Lower leg skin (tissue), 4 donors: ENCODE results near the gene VPREB3. TPM values are rescaled to one million over a fixed set of nuclear protein-coding genes. Genes with fewer than 3 reads are reported as not detected.

Experiments used
- DNase-seq, 2 donors: peaks; one replicate each; pipeline ENCODE4 v3.0.0-alpha.2; 2019; ENCODE audit warnings: low spot score in 2 of 2
- H3K4me3 ChIP-seq: fragments of 200-600 bp; sonication (generic); 2 replicates; pipeline ENCODE4 v1.5.1; 2017; ENCODE audit warnings: mild to moderate bottlenecking, low read depth; ENCODE audit not compliant: poor library complexity, severe bottlenecking
- POLR2A ChIP-seq, 2 donors: fragments of 450-650 bp; IDR thresholded peaks; one replicate each; pipeline ENCODE4 v1.6.1; 2016 to 2017; ENCODE audit warnings: antibody characterized with exemption in 2 of 2, mild to moderate bottlenecking in 1 of 2, moderate library complexity in 1 of 2
- WGBS, 2 donors: methylation state at CpG; one replicate each; pipeline ENCODE4 v1.1.5; 2018; 5-methylcytosine and 5-hydroxymethylcytosine counted together
- intact Hi-C: fragments of 100-400 bp; cut with DNase I; formaldehyde crosslinking; loops from one replicate; pipeline ENCODE4 v1.15.0; 2023; ENCODE audit warnings: low total_unique reads
- total RNA-seq, 4 donors: library from RNA; depleted of rRNA; stranded (reverse); fragments of >200 nt; gene quantifications; one replicate each; pipeline ENCODE4 v1.1.0, GENCODE V29; 2016
- TF ChIP-seq, protein P1 (sequence below), 3 donors: fragments of 450-650 bp; IDR thresholded peaks; one replicate each; pipeline ENCODE4 v1.5.1; 2016; ENCODE audit warnings: antibody characterized with exemption in 3 of 3, mild to moderate bottlenecking in 3 of 3, moderate library complexity in 2 of 3

The VPREB3 gene
- total RNA-seq, 4 donors from 2014 or later = not detected

DNA sequence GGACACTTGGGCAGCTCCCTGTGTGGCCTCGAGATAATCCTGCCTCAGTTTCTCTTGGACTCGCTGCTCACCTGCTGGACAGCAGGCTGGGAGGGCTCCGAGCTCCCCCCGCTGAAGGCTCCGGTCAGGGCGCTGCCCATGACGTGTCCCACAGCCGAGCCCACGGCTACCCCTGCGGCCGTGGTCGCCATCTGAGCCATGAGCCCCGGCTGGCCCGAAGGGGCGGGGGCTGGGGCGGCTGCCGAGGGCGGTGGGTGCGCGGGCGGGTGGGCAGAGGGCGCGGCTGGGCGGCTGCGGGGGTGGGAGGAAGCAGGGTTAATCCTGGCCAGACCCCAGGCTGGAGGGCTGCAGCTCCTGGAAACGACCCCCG is 13.1 kb upstream of the VPREB3 start:
- WGBS, 2 donors = no CpG with 5 or more reads among the region's 27 CpGs
- intact Hi-C loops = loop anchor here (5.0 kb wide), 1 partner anchor 85 kb away; no protein-coding TSS in a partner anchor
- no peak for TF ChIP-seq POLR2A (IDR thresholded peaks at IDR 0.05)
- TF ChIP-seq, protein P1, sequence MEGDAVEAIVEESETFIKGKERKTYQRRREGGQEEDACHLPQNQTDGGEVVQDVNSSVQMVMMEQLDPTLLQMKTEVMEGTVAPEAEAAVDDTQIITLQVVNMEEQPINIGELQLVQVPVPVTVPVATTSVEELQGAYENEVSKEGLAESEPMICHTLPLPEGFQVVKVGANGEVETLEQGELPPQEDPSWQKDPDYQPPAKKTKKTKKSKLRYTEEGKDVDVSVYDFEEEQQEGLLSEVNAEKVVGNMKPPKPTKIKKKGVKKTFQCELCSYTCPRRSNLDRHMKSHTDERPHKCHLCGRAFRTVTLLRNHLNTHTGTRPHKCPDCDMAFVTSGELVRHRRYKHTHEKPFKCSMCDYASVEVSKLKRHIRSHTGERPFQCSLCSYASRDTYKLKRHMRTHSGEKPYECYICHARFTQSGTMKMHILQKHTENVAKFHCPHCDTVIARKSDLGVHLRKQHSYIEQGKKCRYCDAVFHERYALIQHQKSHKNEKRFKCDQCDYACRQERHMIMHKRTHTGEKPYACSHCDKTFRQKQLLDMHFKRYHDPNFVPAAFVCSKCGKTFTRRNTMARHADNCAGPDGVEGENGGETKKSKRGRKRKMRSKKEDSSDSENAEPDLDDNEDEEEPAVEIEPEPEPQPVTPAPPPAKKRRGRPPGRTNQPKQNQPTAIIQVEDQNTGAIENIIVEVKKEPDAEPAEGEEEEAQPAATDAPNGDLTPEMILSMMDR (IDR thresholded peaks at IDR 0.05) = no peak
- DNase-seq = no peak
- peak overlapping the region; percentile 51 for H3K4me3 ChIP-seq

DNA sequence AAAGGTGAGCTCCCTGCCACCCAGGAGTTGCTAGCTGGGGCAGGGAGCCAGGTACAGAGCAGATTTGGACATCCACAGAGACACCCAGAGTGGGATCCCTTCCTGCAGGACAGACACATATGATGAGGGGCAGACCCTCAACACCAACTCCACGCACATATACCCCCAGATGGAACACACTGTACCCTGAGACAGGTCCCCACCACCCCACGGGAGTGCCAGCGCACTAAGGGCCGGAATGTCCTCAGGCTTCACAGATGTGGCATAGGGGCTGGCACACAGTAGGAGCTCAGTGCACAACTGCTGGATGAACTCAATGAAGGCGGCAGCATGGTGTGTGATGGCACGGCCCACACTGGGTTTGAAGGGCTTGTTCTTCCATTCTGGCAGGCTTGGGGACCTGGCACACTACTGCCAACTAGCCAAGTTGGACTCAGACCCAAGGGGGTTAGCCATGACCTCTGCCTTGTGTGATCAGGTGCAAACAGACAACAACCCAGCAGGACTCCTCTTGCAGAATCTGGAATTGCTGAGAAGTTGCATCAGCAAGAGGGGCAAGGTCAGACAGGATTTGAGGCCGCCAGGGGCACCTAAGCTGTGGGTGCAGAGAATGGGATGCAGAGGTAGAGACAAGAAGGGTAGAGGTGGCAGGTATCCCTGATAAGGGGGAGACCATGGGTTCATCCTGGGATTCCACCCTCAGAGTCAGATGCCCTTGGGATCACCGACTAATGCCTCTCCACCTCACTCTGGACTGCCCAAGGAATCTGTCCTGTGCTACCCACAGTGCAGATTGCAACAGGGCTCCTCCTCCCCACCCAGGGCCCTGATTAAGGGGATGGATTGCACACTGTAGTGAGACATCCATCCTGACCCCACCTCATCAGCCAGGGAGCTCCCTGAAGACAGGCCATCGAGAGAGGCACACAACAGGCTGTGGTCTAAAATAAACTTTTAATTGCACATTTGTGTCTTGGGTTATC is 11.0 kb upstream of the VPREB3 start:
- intact Hi-C loops = loop anchor here (5.0 kb wide), 1 partner anchor 87 kb away; no protein-coding TSS in a partner anchor
- no peak for DNase-seq
- TF ChIP-seq, protein P1 (IDR thresholded peaks at IDR 0.05) = no peak
- no peak for TF ChIP-seq POLR2A (IDR thresholded peaks at IDR 0.05)
- WGBS, 2 donors = 91 to 96% methylated on average over 6 to 9 of the region's 9 CpGs
- no peak overlapping the region for H3K4me3 ChIP-seq

DNA sequence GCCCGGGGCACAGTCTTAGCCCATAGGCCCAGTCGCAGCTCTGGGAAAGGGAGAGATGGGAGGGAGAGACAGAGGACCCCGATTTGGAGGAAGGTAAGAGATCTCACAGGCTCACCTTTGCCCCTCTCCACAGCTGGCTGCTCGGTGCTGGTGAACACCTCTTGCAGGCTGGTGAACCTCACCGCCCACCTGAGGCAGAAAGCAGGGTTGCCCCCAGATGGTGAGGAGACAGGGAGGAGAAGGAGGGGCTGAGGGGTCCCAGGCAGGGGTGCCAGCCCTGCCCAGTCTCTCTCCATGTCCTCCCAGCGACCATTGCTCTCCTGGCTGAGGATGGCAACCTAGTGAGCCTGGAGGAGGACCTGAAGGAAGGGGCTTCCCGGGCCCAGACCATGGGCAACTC is 9.7 kb upstream of the VPREB3 start:
- DNase-seq = no peak
- intact Hi-C loops = no loop called here
- TF ChIP-seq POLR2A (IDR thresholded peaks at IDR 0.05) = no peak
- TF ChIP-seq, protein P1 (IDR thresholded peaks at IDR 0.05) = no peak
- H3K4me3 ChIP-seq = no peak overlapping the region
- WGBS, 2 donors = 70 to 75% methylated on average over 7 of the region's 7 CpGs

DNA sequence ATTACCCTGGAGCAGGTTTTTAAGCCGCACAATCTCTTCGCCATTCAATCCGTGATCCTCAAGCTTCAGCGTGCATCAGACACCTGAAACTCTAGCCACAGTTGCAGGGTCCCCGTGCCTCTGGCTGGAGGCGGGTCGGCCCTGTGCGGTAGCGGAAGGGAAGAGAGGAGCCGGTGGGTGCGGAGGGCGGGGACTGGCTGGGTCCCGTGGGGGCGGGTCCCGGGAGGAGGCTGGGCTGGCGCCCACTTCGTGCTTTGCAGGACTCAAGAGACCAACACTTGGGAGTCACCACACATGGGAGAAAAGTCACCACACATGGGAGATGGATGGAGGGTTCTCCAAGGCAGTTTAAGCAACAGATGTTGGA is 9.3 kb upstream of the VPREB3 start:
- no peak for TF ChIP-seq POLR2A (IDR thresholded peaks at IDR 0.05)
- TF ChIP-seq, protein P1 (IDR thresholded peaks at IDR 0.05) = no peak
- WGBS, 2 donors = 34 to 35% methylated on average over 17 of the region's 17 CpGs
- H3K4me3 ChIP-seq = no peak overlapping the region
- intact Hi-C loops = no loop called here
- no peak for DNase-seq

DNA sequence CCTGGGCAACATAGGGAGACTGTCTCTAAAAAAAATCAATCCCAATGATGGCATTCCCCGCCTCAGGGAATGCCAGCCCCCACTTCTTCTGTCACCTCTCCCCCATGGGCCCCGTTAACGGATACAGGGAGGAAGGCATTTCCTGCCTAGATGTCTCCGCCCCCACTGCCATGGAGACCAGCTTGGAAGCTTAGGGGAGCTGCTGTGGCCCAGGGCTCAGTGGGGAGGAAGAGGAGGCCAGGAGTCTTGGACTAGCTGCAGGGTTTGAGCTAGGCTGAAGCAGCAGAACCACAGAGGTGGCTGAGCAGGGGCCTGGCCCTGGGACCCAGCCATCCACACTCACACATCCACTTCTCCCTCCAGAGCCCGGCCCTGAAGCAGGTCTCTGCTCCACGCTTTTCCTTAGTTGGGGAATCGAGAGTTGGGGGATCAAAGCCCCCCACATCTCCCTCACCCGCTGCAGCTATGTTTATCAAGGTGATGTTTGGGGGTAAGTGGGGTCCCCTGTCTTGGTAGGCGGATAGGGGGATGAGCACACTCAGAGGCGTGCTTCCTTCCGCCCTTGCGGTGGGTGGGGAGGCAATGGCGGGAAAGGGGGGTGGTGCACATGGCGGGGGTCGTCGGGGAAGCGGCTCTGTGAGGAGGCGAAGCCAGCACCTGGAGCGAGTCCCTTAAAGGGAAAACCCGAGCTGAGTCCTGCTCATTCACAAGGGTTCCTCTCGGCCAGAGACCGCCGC is 8.8 kb upstream of the VPREB3 start, which contains the start of gene C22orf15:
TSS of gene C22orf15 (plus strand) at position 149 of the 737 bp plus-strand sequence. CDS start at position 466, 317 bp downstream.
- intact Hi-C loops = no loop called here
- 43 to 45% methylated on average over 23 of the region's 23 CpGs for WGBS, 2 donors
- H3K4me3 ChIP-seq = no peak within 1 kb of the TSS
- no peak for DNase-seq
- TF ChIP-seq POLR2A (IDR thresholded peaks at IDR 0.05) = no peak
- TF ChIP-seq, protein P1 (IDR thresholded peaks at IDR 0.05) = no peak
